Gastrocnemius medialis (tissue), 4 donors: ENCODE measurements around the gene DBN1.

Source experiments
- POLR2A ChIP-seq, 2 donors: fragments of 450-650 bp; IDR thresholded peaks; one replicate each; pipeline ENCODE4 v1.6.1; 2017; ENCODE audit warnings: antibody characterized with exemption in 2 of 2, mild to moderate bottlenecking in 2 of 2, moderate library complexity in 2 of 2
- TF ChIP-seq, protein P1 (sequence below), 5 experiments: fragments of 450-650 bp in 3 of 5; fragments of 200-600 bp in 2 of 5; sonication (generic) in 2 of 5; IDR thresholded peaks in 4 of 5; conservative IDR thresholded peaks in 1 of 5; 1 replicate in 4 of 5; 2 replicates in 1 of 5; pipeline ENCODE4 v1.5.1; 2016 to 2019; ENCODE audit warnings: antibody characterized with exemption in 5 of 5, mild to moderate bottlenecking in 3 of 5, moderate library complexity in 3 of 5

- TF ChIP-seq, protein P1, sequence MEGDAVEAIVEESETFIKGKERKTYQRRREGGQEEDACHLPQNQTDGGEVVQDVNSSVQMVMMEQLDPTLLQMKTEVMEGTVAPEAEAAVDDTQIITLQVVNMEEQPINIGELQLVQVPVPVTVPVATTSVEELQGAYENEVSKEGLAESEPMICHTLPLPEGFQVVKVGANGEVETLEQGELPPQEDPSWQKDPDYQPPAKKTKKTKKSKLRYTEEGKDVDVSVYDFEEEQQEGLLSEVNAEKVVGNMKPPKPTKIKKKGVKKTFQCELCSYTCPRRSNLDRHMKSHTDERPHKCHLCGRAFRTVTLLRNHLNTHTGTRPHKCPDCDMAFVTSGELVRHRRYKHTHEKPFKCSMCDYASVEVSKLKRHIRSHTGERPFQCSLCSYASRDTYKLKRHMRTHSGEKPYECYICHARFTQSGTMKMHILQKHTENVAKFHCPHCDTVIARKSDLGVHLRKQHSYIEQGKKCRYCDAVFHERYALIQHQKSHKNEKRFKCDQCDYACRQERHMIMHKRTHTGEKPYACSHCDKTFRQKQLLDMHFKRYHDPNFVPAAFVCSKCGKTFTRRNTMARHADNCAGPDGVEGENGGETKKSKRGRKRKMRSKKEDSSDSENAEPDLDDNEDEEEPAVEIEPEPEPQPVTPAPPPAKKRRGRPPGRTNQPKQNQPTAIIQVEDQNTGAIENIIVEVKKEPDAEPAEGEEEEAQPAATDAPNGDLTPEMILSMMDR (IDR thresholded peaks at IDR 0.05 in 4 of 5, conservative IDR thresholded peaks at IDR 0.05 in 1 of 5): no peak
- TF ChIP-seq POLR2A (IDR thresholded peaks at IDR 0.05): no peak
Observed at GRCh38 chr5:177459357-177459756, 14.1 kb downstream of the DBN1 start.
